Keratinocyte (primary cell): ENCODE data around the gene PGBD1. TPM values are rescaled to one million over a fixed set of nuclear protein-coding genes. Genes with fewer than 3 reads are reported as not detected.

Experiments
- DNase-seq: peaks from one replicate; pipeline ENCODE4 v3.0.0-alpha.2; 2011; ENCODE audit warnings: low read depth, missing footprints, low spot score
- FAIRE-seq: peaks from 2 replicates; lab custom pipeline; 2011; peaks lifted over from hg19 to GRCh38; lab: Jason Lieb, UNC
- H2AFZ ChIP-seq: 2 replicates; pipeline ENCODE4 v1.6.0; 2012; ENCODE audit warnings: low read length, control low read depth, inconsistent platforms; ENCODE audit not compliant: control insufficient read depth
- H3K27ac ChIP-seq: 2 replicates; pipeline ENCODE4 v1.5.1; 2011; ENCODE audit warnings: low read length; ENCODE audit not compliant: control insufficient read depth, insufficient read depth
- H3K27me3 ChIP-seq: 3 replicates; pipeline ENCODE4 v1.6.0; 2011; ENCODE audit warnings: low read length; ENCODE audit not compliant: control insufficient read depth, insufficient read depth; ENCODE audit errors: extremely low read depth
- H3K36me3 ChIP-seq, 2 experiments: 2 replicates in 1 of 2; 3 replicates in 1 of 2; pipeline ENCODE4 v1.5.1; 2011; ENCODE audit warnings: low read length in 2 of 2, mild to moderate bottlenecking in 1 of 2; ENCODE audit not compliant: control insufficient read depth in 2 of 2, insufficient read depth in 2 of 2; ENCODE audit errors: extremely low read depth in 1 of 2
- H3K4me1 ChIP-seq: 3 replicates; pipeline ENCODE4 v1.5.1; 2011; ENCODE audit warnings: low read length; ENCODE audit not compliant: control insufficient read depth, insufficient read depth; ENCODE audit errors: extremely low read depth
- H3K4me2 ChIP-seq: 3 replicates; pipeline ENCODE4 v1.6.0; 2011; ENCODE audit warnings: low read depth, low read length; ENCODE audit not compliant: control insufficient read depth, insufficient read depth; ENCODE audit errors: extremely low read depth
- H3K4me3 ChIP-seq, 3 experiments: fragments of 200-600 bp in 1 of 3; sonication (generic) in 1 of 3; 2 replicates in 2 of 3; 3 replicates in 1 of 3; pipeline ENCODE4 v1.5.1; 2011 to 2016; ENCODE audit warnings: low read length in 3 of 3, mild to moderate bottlenecking in 3 of 3, control low read depth in 2 of 3, inconsistent platforms in 1 of 3, low read depth in 1 of 3, mixed read lengths in 1 of 3, mixed run types in 1 of 3, moderate library complexity in 1 of 3; ENCODE audit not compliant: control insufficient read depth in 2 of 3, insufficient read depth in 2 of 3; ENCODE audit errors: extremely low read depth in 1 of 3
- H3K79me2 ChIP-seq: 2 replicates; pipeline ENCODE4 v1.6.0; 2012; ENCODE audit warnings: low read length; ENCODE audit not compliant: control insufficient read depth, insufficient read depth
- H3K9ac ChIP-seq: 3 replicates; pipeline ENCODE4 v1.6.0; 2011; ENCODE audit warnings: low read length; ENCODE audit not compliant: control insufficient read depth, insufficient read depth; ENCODE audit errors: extremely low read depth
- H3K9me1 ChIP-seq: 3 replicates; pipeline ENCODE4 v1.6.0; 2011; ENCODE audit warnings: low read length; ENCODE audit not compliant: control insufficient read depth, insufficient read depth; ENCODE audit errors: extremely low read depth
- H3K9me3 ChIP-seq: 2 replicates; pipeline ENCODE4 v1.5.1; 2012; ENCODE audit warnings: low read depth, low read length; ENCODE audit not compliant: control insufficient read depth
- H4K20me1 ChIP-seq: 3 replicates; pipeline ENCODE4 v1.6.0; 2011; ENCODE audit warnings: low read length; ENCODE audit not compliant: control insufficient read depth, insufficient read depth; ENCODE audit errors: extremely low read depth
- CTCF ChIP-seq, 3 experiments: IDR thresholded peaks in 1 of 3; conservative IDR thresholded peaks in 1 of 3; optimal IDR thresholded peaks in 1 of 3; 2 replicates in 2 of 3; 3 replicates in 1 of 3; pipeline versions ENCODE3 to v1.5.1; 2011; ENCODE audit warnings: low read length in 3 of 3, mild to moderate bottlenecking in 3 of 3, moderate library complexity in 2 of 3, control low read depth in 1 of 3, inconsistent platforms in 1 of 3; ENCODE audit not compliant: insufficient read depth in 2 of 3; ENCODE audit errors: extremely low read depth in 1 of 3
- EZH2 ChIP-seq: IDR thresholded peaks from one replicate; pipeline ENCODE4 v1.6.1; 2012; ENCODE audit warnings: inconsistent platforms, mild to moderate bottlenecking, low read length, moderate library complexity
- dilution Hi-C: fragments of 300-500 bp; cut with MboI; formaldehyde crosslinking; loops from one replicate; pipeline ENCODE4 v1.7.0; 2020; ENCODE audit warnings: low sequenced_read_pairs; ENCODE audit not compliant: extremely low pct_ligation_motif_present
- polyA plus RNA-seq, 5 experiments: library from polyadenylated mRNA; depleted of rRNA in 3 of 5; stranded (reverse) in 3 of 5; stranded (forward) in 1 of 5; unstranded in 1 of 5; fragments of >200 nt; gene quantifications; 1 replicate in 1 of 5; 2 replicates in 3 of 5; 3 replicates in 1 of 5; pipeline versions ENCODE4 v1.2.1 to v1.2.3, GENCODE V29; 2011 to 2012; ENCODE audit warnings: missing spikeins in 2 of 5, low read depth in 1 of 5, low replicate concordance in 1 of 5
- small RNA-seq, 3 experiments: library from RNA; depleted of rRNA; stranded (forward); fragments of <200 nt; gene quantifications; one replicate each; pipeline ENCODE3, GENCODE V24; 2012; ENCODE audit warnings: low read depth in 3 of 3, low replicate concordance in 1 of 3; ENCODE audit not compliant: insufficient read length in 3 of 3

The PGBD1 gene
- polyA plus RNA-seq, 1 donor (not counting 4 experiments of a cell fraction or from before 2014, with no cell fraction given) = 3.1 TPM

- H3K27me3 ChIP-seq = no peaks in the 10 kb centered on the region
- no peak overlapping the region for H2AFZ ChIP-seq
- peaks cover 3% of the 10 kb centered on the region for H3K9me1 ChIP-seq
- no peak for TF ChIP-seq CTCF (optimal IDR thresholded peaks at IDR 0.05 in 1 of 3, IDR thresholded peaks at IDR 0.05 in 1 of 3, conservative IDR thresholded peaks at IDR 0.05 in 1 of 3; ENCODE audit: extremely low read depth in 1 of 3, insufficient read depth in 2 of 3, low read length in 3 of 3)
- TF ChIP-seq EZH2 = no peak
- H3K79me2 ChIP-seq = peaks cover 36% of the 10 kb centered on the region
- peak overlapping the region; percentile 91 for H3K4me2 ChIP-seq
- H3K4me3 ChIP-seq = peak overlapping the region in 1 of 3 experiments; percentile 95
- no peak for DNase-seq
- H3K9me3 ChIP-seq = no peaks in the 10 kb centered on the region
- H3K4me1 ChIP-seq = peaks cover 33% of the 10 kb centered on the region
- no peaks in the 10 kb centered on the region for H3K36me3 ChIP-seq
- no peaks in the 10 kb centered on the region for H4K20me1 ChIP-seq
- no peak overlapping the region for H3K9ac ChIP-seq
- H3K27ac ChIP-seq = no peak overlapping the region
- FAIRE-seq = no peak
- dilution Hi-C loops = no loop called here
Observed at GRCh38 chr6:28351493-28351925, 70.1 kb downstream of the PGBD1 start.

Small RNA genes lying within 50 kb of the gene (small RNA-seq; reads per million reads assigned to genes)
- 0 reads per million in 3 experiments for gene AL021997.1
- gene AL021997.2 = 0 reads per million in 3 experiments

Other genes starting within 250 kb of the PGBD1 start
- 1.1 to 3.6 TPM (median 2.1 TPM) in 3 replicates for gene ZNF165, start 201.0 kb upstream of the PGBD1 start, polyA plus RNA-seq
- 0.99 to 1.5 TPM (median 1.0 TPM) in 3 replicates for gene ZSCAN16, start 157.0 kb upstream of the PGBD1 start, polyA plus RNA-seq
- gene ZKSCAN8, start 139.7 kb upstream of the PGBD1 start, polyA plus RNA-seq = 5.4 to 6.4 TPM (median 5.7 TPM) in 3 replicates
- 8.3 to 15.9 TPM (median 12.0 TPM) in 3 replicates for gene ZSCAN9, start 56.3 kb upstream of the PGBD1 start, polyA plus RNA-seq
- gene ZKSCAN4, start 29.3 kb upstream of the PGBD1 start, polyA plus RNA-seq = 2.6 to 3.5 TPM (median 2.9 TPM) in 3 replicates
- gene NKAPL, start 22.3 kb upstream of the PGBD1 start, polyA plus RNA-seq = 0.25 to 0.35 TPM (median 0.31 TPM) in 3 replicates
- gene ZSCAN26, start 14.4 kb upstream of the PGBD1 start, polyA plus RNA-seq = 7.2 to 9.8 TPM (median 7.3 TPM) in 3 replicates
- gene ZSCAN31, start 54.6 kb downstream of the PGBD1 start, polyA plus RNA-seq = 14.4 to 21.7 TPM (median 15.8 TPM) in 3 replicates
- 2.2 to 3.1 TPM (median 2.9 TPM) in 3 replicates for gene ZKSCAN3, start 68.4 kb downstream of the PGBD1 start, polyA plus RNA-seq
- gene ZSCAN12, start 118.2 kb downstream of the PGBD1 start, polyA plus RNA-seq = 2.5 to 4.0 TPM (median 2.7 TPM) in 3 replicates
- 1.2 to 2.1 TPM (median 1.8 TPM) in 3 replicates for gene ZSCAN23, start 161.9 kb downstream of the PGBD1 start, polyA plus RNA-seq
- not detected in 3 replicates for gene GPX6, start 234.2 kb downstream of the PGBD1 start, polyA plus RNA-seq
- not detected in 3 replicates for gene GPX5, start 244.3 kb downstream of the PGBD1 start, polyA plus RNA-seq